ENCODE measurements around the gene SPATA13. TPM values are rescaled to one million over a fixed set of nuclear protein-coding genes. Genes with fewer than 3 reads are reported as not detected.

Gene SPATA13
- total and polyA plus RNA-seq, 11 donors: 5.4 to 20.1 (median 8.6) TPM

GRCh38 chr13:24195626-24196025 is 35.1 kb downstream of the SPATA13 start:
- no peak for DNase-seq
- H3K4me3 ChIP-seq: no peak overlapping the region
- H3K9me3 ChIP-seq: no peaks in the 10 kb centered on the region
- WGBS, 4 donors: 88 to 99% (median 92%) methylated on average over 1 of the region's 1 CpG
- no peak for ATAC-seq
- no peaks in the 10 kb centered on the region for H3K36me3 ChIP-seq
- intact Hi-C loops (cut with DNase I): no loop called here
- TF ChIP-seq, protein P1, sequence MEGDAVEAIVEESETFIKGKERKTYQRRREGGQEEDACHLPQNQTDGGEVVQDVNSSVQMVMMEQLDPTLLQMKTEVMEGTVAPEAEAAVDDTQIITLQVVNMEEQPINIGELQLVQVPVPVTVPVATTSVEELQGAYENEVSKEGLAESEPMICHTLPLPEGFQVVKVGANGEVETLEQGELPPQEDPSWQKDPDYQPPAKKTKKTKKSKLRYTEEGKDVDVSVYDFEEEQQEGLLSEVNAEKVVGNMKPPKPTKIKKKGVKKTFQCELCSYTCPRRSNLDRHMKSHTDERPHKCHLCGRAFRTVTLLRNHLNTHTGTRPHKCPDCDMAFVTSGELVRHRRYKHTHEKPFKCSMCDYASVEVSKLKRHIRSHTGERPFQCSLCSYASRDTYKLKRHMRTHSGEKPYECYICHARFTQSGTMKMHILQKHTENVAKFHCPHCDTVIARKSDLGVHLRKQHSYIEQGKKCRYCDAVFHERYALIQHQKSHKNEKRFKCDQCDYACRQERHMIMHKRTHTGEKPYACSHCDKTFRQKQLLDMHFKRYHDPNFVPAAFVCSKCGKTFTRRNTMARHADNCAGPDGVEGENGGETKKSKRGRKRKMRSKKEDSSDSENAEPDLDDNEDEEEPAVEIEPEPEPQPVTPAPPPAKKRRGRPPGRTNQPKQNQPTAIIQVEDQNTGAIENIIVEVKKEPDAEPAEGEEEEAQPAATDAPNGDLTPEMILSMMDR (IDR thresholded peaks at IDR 0.05): no peak
- no peak for TF ChIP-seq POLR2A (IDR thresholded peaks at IDR 0.05)
- no peaks in the 10 kb centered on the region for H3K4me1 ChIP-seq
- H3K27ac ChIP-seq: no peak overlapping the region
- H3K27me3 ChIP-seq: no peaks in the 10 kb centered on the region

GRCh38 chr13:24196593-24197197 is 36.2 kb downstream of the SPATA13 start:
- Histone ChIP-seq H3K27ac (no peak overlapping the region), H3K4me1 (no peaks in the 10 kb centered on the region), H3K9me3 (no peaks in the 10 kb centered on the region), H3K36me3 (no peaks in the 10 kb centered on the region), H3K4me3 (no peak overlapping the region), H3K27me3 (no peaks in the 10 kb centered on the region)
- DNase-seq (no peak), ATAC-seq (no peak)
- WGBS, 4 donors: 49 to 93% (median 70%) methylated on average over 4 of the region's 4 CpGs
- TF ChIP-seq, protein P1 (IDR thresholded peaks at IDR 0.05): no peak
- TF ChIP-seq POLR2A (IDR thresholded peaks at IDR 0.05): no peak
- intact Hi-C loops (cut with DNase I): no loop called here

- intact Hi-C loops (cut with DNase I): no loop called here
- DNase-seq (no peak), ATAC-seq (no peak)
- TF ChIP-seq, protein P1 (IDR thresholded peaks at IDR 0.05): no peak
- no peak for TF ChIP-seq POLR2A (IDR thresholded peaks at IDR 0.05)
- peak overlapping the region in 1 of 12 donors; percentile 46 for H3K27ac ChIP-seq
- H3K36me3 ChIP-seq: no peaks in the 10 kb centered on the region
- peaks cover 0 to 14% (median 0%) of the 10 kb centered on the region in 12 donors for H3K4me1 ChIP-seq
- H3K27me3 ChIP-seq: no peaks in the 10 kb centered on the region
- H3K9me3 ChIP-seq: no peaks in the 10 kb centered on the region
- 90 to 93% (median 92%) methylated on average over 9 of the region's 9 CpGs for WGBS, 4 donors
- H3K4me3 ChIP-seq: no peak overlapping the region
These were observed 38.5 kb downstream of the SPATA13 start for GRCh38 chr13:24199016-24199415.

DNA sequence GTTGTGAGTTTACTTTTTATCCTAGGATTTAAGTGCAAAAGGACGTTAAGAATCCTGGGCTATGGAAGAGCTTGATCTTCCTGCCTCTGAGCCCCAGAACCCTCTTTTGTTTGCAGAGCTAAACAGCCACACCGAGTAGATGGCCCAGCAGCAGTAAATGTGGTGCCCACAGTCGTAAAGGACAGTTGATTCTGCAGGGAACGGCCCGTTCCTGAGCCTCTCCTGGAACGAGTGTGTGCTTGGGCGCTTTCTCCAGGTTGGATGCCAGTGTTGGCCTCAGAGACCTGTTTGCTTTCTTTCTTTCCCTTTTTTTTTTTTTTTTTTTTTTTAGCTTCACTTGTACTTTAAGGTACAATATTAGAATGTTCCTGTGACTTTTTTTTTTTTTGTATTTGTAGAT is 41.7 kb downstream of the SPATA13 start:
- H3K9me3 ChIP-seq: no peaks in the 10 kb centered on the region
- ATAC-seq (no peak), DNase-seq (no peak)
- no peak for TF ChIP-seq POLR2A (IDR thresholded peaks at IDR 0.05)
- TF ChIP-seq, protein P1 (IDR thresholded peaks at IDR 0.05): no peak
- no peak overlapping the region for H3K4me3 ChIP-seq
- H3K36me3 ChIP-seq: no peaks in the 10 kb centered on the region
- peaks cover 0 to 18% (median 0%) of the 10 kb centered on the region in 12 donors for H3K4me1 ChIP-seq
- H3K27ac ChIP-seq: no peak overlapping the region
- 74 to 89% (median 82%) methylated on average over 7 of the region's 7 CpGs for WGBS, 4 donors
- no peaks in the 10 kb centered on the region for H3K27me3 ChIP-seq
- intact Hi-C loops (cut with DNase I): loop anchor here in 1 of 10 donors (5.0 kb wide), 1 partner anchor 40 kb away; the partner anchor contains the start of gene SPATA13
